ENCODE data around the gene DBX2.

GRCh38 chr12:45008211-45008610 is 42.7 kb downstream of the DBX2 start:
- no peak for TF ChIP-seq CTCF (conservative IDR thresholded peaks at IDR 0.05 in 1 of 2, IDR thresholded peaks at IDR 0.05 in 1 of 2; ENCODE audit: extremely low read depth in 1 of 2, insufficient read depth in 1 of 2, low read depth in 1 of 2, low read length in 2 of 2)
- TF ChIP-seq EZH2 (IDR thresholded peaks at IDR 0.05; ENCODE audit: borderline replicate concordance, low read length), result no peak
